ENCODE results near the gene PCDH9.

The PCDH9 gene

GRCh38 chr13:67224148-67224846, 5.8 kb downstream of the PCDH9 start:
- DNase-seq = peak; percentile 23 to 26

- DNase-seq = no peak
Observed at GRCh38 chr13:67223742-67224141, 6.4 kb downstream of the PCDH9 start.

- no peak for DNase-seq
Observed at GRCh38 chr13:67223024-67223423, 7.1 kb downstream of the PCDH9 start.

GRCh38 chr13:67221630-67222226, 8.4 kb downstream of the PCDH9 start:
- no peak for DNase-seq

- DNase-seq = no peak
Observed at GRCh38 chr13:67219113-67219512, 11.0 kb downstream of the PCDH9 start.

- DNase-seq = no peak
Observed at GRCh38 chr13:67217880-67218279, 12.3 kb downstream of the PCDH9 start.

GRCh38 chr13:67216864-67217263, 13.3 kb downstream of the PCDH9 start:
- no peak for DNase-seq

- no peak for DNase-seq
Observed at GRCh38 chr13:67210208-67210607, 19.9 kb downstream of the PCDH9 start.

GRCh38 chr13:67208552-67208951, 21.6 kb downstream of the PCDH9 start:
- no peak for DNase-seq

- no peak for DNase-seq
Observed at GRCh38 chr13:67204764-67205163, 25.4 kb downstream of the PCDH9 start.

GRCh38 chr13:67200605-67201004, 29.5 kb downstream of the PCDH9 start:
- no peak for DNase-seq

GRCh38 chr13:67200183-67200582, 30.0 kb downstream of the PCDH9 start:
- DNase-seq = no peak

GRCh38 chr13:67197704-67198103, 32.4 kb downstream of the PCDH9 start:
- DNase-seq = no peak

- no peak for DNase-seq
Observed at GRCh38 chr13:67193979-67194378, 36.2 kb downstream of the PCDH9 start.

- DNase-seq = no peak
Observed at GRCh38 chr13:67192751-67193150, 37.4 kb downstream of the PCDH9 start.

- DNase-seq = no peak
Observed at GRCh38 chr13:67186995-67187569, 43.1 kb downstream of the PCDH9 start.

- no peak for DNase-seq
Observed at GRCh38 chr13:67184247-67184646, 45.9 kb downstream of the PCDH9 start.

GRCh38 chr13:67183151-67183550, 47.0 kb downstream of the PCDH9 start:
- DNase-seq = no peak

GRCh38 chr13:67175836-67176459, 54.2 kb downstream of the PCDH9 start:
- DNase-seq = no peak

GRCh38 chr13:67168384-67168783, 61.8 kb downstream of the PCDH9 start:
- DNase-seq = no peak

GRCh38 chr13:67167420-67167819, 62.7 kb downstream of the PCDH9 start:
- DNase-seq = no peak

- DNase-seq = no peak
Observed at GRCh38 chr13:67161176-67161575, 69.0 kb downstream of the PCDH9 start.

GRCh38 chr13:67158903-67159302, 71.2 kb downstream of the PCDH9 start:
- no peak for DNase-seq

- DNase-seq = no peak
Observed at GRCh38 chr13:67156723-67157060, 73.4 kb downstream of the PCDH9 start.

All from activated CD4-positive, alpha-beta T cell treated with anti-CD3 and anti-CD28 coated beads, Interleukin-2, amount 50 U/mL, for 4 hours (primary cell).